Stimulated activated CD8-positive, alpha-beta memory T cell treated with anti-CD3 and anti-CD28 coated beads, Interleukin-2, amount 100 ng/mL, for 48 hours (primary cell): ENCODE measurements around the gene WIPF1.

Source experiments
- DNase-seq, 2 donors: peaks; one replicate each; pipeline ENCODE4 v3.0.0-alpha.2; 2020; ENCODE audit warnings: low read depth in 2 of 2

WIPF1 gene

GRCh38 chr2:174597345-174598047 is at the start of gene WIPF1:
Gene WIPF1, minus strand, starts transcription at chr2:174597804. Its CDS starts 12,231 bp downstream, at chr2:174585573.
- no peak for DNase-seq

- no peak for DNase-seq
These were observed 47.7 kb upstream of the WIPF1 start for GRCh38 chr2:174645296-174645695.

- no peak for DNase-seq
These were observed 46.8 kb upstream of the WIPF1 start for GRCh38 chr2:174644406-174644805.

- DNase-seq: no peak
These were observed 45.8 kb upstream of the WIPF1 start for GRCh38 chr2:174643356-174643755.

GRCh38 chr2:174641168-174641567 is 43.6 kb upstream of the WIPF1 start:
- no peak for DNase-seq

GRCh38 chr2:174636987-174637386 is 39.4 kb upstream of the WIPF1 start:
- no peak for DNase-seq

GRCh38 chr2:174635776-174636404 is 38.3 kb upstream of the WIPF1 start:
- no peak for DNase-seq

- no peak for DNase-seq
These were observed 37.5 kb upstream of the WIPF1 start for GRCh38 chr2:174635015-174635593.

GRCh38 chr2:174634130-174635014 is 36.8 kb upstream of the WIPF1 start:
- DNase-seq: no peak

- DNase-seq: no peak
These were observed 36.0 kb upstream of the WIPF1 start for GRCh38 chr2:174633623-174633930.

GRCh38 chr2:174632841-174633622 is 35.4 kb upstream of the WIPF1 start:
- DNase-seq: no peak

GRCh38 chr2:174631009-174631981 is 33.7 kb upstream of the WIPF1 start:
- DNase-seq: no peak

- DNase-seq: no peak
These were observed 32.5 kb upstream of the WIPF1 start for GRCh38 chr2:174630107-174630506.

GRCh38 chr2:174629506-174629905 is 31.9 kb upstream of the WIPF1 start:
- DNase-seq: no peak

GRCh38 chr2:174628528-174629169 is 31.0 kb upstream of the WIPF1 start:
- no peak for DNase-seq

- no peak for DNase-seq
These were observed 29.6 kb upstream of the WIPF1 start for GRCh38 chr2:174627216-174627615.

GRCh38 chr2:174624895-174625430 is 27.4 kb upstream of the WIPF1 start:
- no peak for DNase-seq

- DNase-seq: no peak
These were observed 26.1 kb upstream of the WIPF1 start for GRCh38 chr2:174623690-174624089.

GRCh38 chr2:174623106-174623637 is 25.6 kb upstream of the WIPF1 start:
- DNase-seq: no peak
